HepG2 (cell line): ENCODE measurements around the gene ZNF425. TPM values are rescaled to one million over a fixed set of nuclear protein-coding genes. Genes with fewer than 3 reads are reported as not detected.

Source experiments
- ISL2 ChIP-seq: sonication (generic); formaldehyde crosslinking; IDR thresholded peaks from 2 replicates; pipeline ENCODE4 v1.5.0; 2020; ENCODE audit warnings: missing genetic modification reagents
- NFIC ChIP-seq: IDR thresholded peaks from 2 replicates; pipeline ENCODE4 v1.6.1; 2012; ENCODE audit warnings: mild to moderate bottlenecking, low read length, inconsistent platforms
- NFYC ChIP-seq: IDR thresholded peaks from 2 replicates; pipeline ENCODE4 v1.6.1; 2016; ENCODE audit warnings: missing genetic modification reagents, missing compliant biosample characterization
- PRDM10 ChIP-seq: sonication (generic); formaldehyde crosslinking; IDR thresholded peaks from 2 replicates; pipeline ENCODE4 v1.4.0; 2020; ENCODE audit warnings: low read depth, missing genetic modification reagents
- SP140L ChIP-seq: sonication (generic); formaldehyde crosslinking; IDR thresholded peaks from 2 replicates; pipeline ENCODE4 v1.4.0; 2020; ENCODE audit warnings: missing genetic modification reagents, borderline replicate concordance
- ZHX2 ChIP-seq, 2 experiments: sonication (generic) in 1 of 2; formaldehyde crosslinking in 1 of 2; IDR thresholded peaks; 2 replicates each; pipeline versions ENCODE4 v1.6.1 to v1.9.0; 2014 to 2022; ENCODE audit warnings: antibody characterized with exemption in 1 of 2, borderline replicate concordance in 1 of 2, inconsistent platforms in 1 of 2, low read depth in 1 of 2, missing genetic modification reagents in 1 of 2
- ZNF850 ChIP-seq: sonication (generic); formaldehyde crosslinking; conservative IDR thresholded peaks from 2 replicates; pipeline ENCODE4 v1.9.0; 2021; ENCODE audit warnings: mild to moderate bottlenecking, missing genetic modification reagents
- polyA plus RNA-seq, 8 experiments: library from polyadenylated mRNA; depleted of rRNA in 3 of 8; stranded (reverse) in 7 of 8; unstranded in 1 of 8; fragments of >200 nt; fragmentation: Illumina TruSeq in 4 of 8; extraction: Trizol in 4 of 8; gene quantifications; 2 replicates each; pipeline versions ENCODE4 v1.2.1 to v1.2.3, GENCODE V29; 2011 to 2016; ENCODE audit warnings: low read depth in 4 of 8, missing spikeins in 1 of 8, mixed read lengths in 1 of 8; ENCODE audit not compliant: insufficient read depth in 1 of 8
- total RNA-seq, 5 experiments: library from RNA; depleted of rRNA; stranded (reverse); fragments of >200 nt; fragmentation: Illumina TruSeq; extraction: Trizol; gene quantifications; 2 replicates each; pipeline ENCODE4 v1.2.3, GENCODE V29; 2016; ENCODE audit warnings: low read depth in 1 of 5
- TF ChIP-seq, protein P1 (sequence below): sonication (generic); formaldehyde crosslinking; IDR thresholded peaks from 2 replicates; pipeline ENCODE4 v1.4.0; 2020; ENCODE audit warnings: mild to moderate bottlenecking, missing genetic modification reagents
- TF ChIP-seq, protein P2 (sequence below): sonication (generic); formaldehyde crosslinking; IDR thresholded peaks from 2 replicates; pipeline ENCODE4 v1.4.0; 2020; ENCODE audit warnings: mild to moderate bottlenecking, missing genetic modification reagents
- TF ChIP-seq, protein P3 (sequence below): sonication (generic); formaldehyde crosslinking; IDR thresholded peaks from 2 replicates; pipeline ENCODE4 v1.4.0; 2020; ENCODE audit warnings: missing genetic modification reagents, mild to moderate bottlenecking, borderline replicate concordance

ZNF425 gene
- total and polyA plus RNA-seq, 2 of the 13 experiments (the other 11 are each of a cell fraction or from before 2014, with no cell fraction given): 0.51 to 1.1 TPM

GRCh38 chr7:149090397-149091195 is 35.5 kb downstream of the ZNF425 start, which contains the start of gene ZNF786 (continued):
- TF ChIP-seq, protein P1, sequence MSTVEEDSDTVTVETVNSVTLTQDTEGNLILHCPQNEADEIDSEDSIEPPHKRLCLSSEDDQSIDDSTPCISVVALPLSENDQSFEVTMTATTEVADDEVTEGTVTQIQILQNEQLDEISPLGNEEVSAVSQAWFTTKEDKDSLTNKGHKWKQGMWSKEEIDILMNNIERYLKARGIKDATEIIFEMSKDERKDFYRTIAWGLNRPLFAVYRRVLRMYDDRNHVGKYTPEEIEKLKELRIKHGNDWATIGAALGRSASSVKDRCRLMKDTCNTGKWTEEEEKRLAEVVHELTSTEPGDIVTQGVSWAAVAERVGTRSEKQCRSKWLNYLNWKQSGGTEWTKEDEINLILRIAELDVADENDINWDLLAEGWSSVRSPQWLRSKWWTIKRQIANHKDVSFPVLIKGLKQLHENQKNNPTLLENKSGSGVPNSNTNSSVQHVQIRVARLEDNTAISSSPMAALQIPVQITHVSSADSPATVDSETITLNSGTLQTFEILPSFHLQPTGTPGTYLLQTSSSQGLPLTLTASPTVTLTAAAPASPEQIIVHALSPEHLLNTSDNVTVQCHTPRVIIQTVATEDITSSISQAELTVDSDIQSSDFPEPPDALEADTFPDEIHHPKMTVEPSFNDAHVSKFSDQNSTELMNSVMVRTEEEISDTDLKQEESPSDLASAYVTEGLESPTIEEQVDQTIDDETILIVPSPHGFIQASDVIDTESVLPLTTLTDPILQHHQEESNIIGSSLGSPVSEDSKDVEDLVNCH: no peak; the same call in 1 of the 2 replicates
- no peak for TF ChIP-seq PRDM10 (CRISPR knock-in tag)
- TF ChIP-seq ISL2 (CRISPR knock-in tag): peak; percentile 53; the same call in 1 of the 2 replicates
- TF ChIP-seq SP140L (CRISPR knock-in tag): no peak
- TF ChIP-seq, protein P2, sequence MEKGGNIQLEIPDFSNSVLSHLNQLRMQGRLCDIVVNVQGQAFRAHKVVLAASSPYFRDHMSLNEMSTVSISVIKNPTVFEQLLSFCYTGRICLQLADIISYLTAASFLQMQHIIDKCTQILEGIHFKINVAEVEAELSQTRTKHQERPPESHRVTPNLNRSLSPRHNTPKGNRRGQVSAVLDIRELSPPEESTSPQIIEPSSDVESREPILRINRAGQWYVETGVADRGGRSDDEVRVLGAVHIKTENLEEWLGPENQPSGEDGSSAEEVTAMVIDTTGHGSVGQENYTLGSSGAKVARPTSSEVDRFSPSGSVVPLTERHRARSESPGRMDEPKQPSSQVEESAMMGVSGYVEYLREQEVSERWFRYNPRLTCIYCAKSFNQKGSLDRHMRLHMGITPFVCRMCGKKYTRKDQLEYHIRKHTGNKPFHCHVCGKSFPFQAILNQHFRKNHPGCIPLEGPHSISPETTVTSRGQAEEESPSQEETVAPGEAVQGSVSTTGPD: peak; percentile 64; the same call in 1 of the 2 replicates
- TF ChIP-seq NFYC (CRISPR knock-in tag): no peak
- TF ChIP-seq, protein P3, sequence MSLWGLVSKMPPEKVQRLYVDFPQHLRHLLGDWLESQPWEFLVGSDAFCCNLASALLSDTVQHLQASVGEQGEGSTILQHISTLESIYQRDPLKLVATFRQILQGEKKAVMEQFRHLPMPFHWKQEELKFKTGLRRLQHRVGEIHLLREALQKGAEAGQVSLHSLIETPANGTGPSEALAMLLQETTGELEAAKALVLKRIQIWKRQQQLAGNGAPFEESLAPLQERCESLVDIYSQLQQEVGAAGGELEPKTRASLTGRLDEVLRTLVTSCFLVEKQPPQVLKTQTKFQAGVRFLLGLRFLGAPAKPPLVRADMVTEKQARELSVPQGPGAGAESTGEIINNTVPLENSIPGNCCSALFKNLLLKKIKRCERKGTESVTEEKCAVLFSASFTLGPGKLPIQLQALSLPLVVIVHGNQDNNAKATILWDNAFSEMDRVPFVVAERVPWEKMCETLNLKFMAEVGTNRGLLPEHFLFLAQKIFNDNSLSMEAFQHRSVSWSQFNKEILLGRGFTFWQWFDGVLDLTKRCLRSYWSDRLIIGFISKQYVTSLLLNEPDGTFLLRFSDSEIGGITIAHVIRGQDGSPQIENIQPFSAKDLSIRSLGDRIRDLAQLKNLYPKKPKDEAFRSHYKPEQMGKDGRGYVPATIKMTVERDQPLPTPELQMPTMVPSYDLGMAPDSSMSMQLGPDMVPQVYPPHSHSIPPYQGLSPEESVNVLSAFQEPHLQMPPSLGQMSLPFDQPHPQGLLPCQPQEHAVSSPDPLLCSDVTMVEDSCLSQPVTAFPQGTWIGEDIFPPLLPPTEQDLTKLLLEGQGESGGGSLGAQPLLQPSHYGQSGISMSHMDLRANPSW (CRISPR knock-in tag): 0 out of 2 replicates have a peak, but pooled peaks have one; percentile 55
- 0 out of 2 replicates have a peak, but pooled peaks have one; percentile 28 for TF ChIP-seq ZNF850
- 0 out of 2 replicates have a peak, but pooled peaks have one; percentile 21 for TF ChIP-seq ZHX2 (IDR thresholded peaks at IDR 0.05; ENCODE audit: low read depth)
- TF ChIP-seq ZHX2 (CRISPR knock-in tag; IDR thresholded peaks at IDR 0.05; ENCODE audit: borderline replicate concordance): no peak
- TF ChIP-seq NFIC: no peak
